ENCODE measurements around the gene CMTM5.
"Not testable (repeated sequence)": the region's sequence is repeated elsewhere in the genome, so short reads cannot be mapped to it uniquely, and the experiment has no call there.

CMTM5 gene

DNA sequence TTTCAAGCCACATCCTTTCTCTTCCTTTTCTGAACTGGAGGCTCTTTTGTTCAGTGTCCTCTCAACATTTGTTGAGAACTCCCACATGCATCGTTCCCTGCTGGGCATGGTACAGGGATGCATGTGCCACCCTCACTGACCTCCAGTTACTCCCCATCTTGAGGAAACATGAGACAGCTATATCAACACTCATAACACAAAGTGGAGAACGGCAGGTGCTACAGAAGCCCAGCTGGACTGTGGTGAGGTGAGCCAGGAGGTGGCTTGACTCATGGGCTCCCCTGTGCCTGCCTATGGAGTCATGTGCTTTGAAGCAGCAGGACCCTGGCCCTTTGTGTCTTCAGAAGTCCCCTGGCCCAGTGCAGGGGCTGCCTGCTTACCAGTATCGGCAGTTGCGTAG is 21.5 kb downstream of the CMTM5 start:
- TF ChIP-seq, protein P1, sequence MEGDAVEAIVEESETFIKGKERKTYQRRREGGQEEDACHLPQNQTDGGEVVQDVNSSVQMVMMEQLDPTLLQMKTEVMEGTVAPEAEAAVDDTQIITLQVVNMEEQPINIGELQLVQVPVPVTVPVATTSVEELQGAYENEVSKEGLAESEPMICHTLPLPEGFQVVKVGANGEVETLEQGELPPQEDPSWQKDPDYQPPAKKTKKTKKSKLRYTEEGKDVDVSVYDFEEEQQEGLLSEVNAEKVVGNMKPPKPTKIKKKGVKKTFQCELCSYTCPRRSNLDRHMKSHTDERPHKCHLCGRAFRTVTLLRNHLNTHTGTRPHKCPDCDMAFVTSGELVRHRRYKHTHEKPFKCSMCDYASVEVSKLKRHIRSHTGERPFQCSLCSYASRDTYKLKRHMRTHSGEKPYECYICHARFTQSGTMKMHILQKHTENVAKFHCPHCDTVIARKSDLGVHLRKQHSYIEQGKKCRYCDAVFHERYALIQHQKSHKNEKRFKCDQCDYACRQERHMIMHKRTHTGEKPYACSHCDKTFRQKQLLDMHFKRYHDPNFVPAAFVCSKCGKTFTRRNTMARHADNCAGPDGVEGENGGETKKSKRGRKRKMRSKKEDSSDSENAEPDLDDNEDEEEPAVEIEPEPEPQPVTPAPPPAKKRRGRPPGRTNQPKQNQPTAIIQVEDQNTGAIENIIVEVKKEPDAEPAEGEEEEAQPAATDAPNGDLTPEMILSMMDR (IDR thresholded peaks at IDR 0.05; ENCODE audit: low read length, missing control alignments), result no peak
- DNase-seq (ENCODE audit: low read depth), result no peak
- no peak overlapping the region for H3K4me3 ChIP-seq (replicated peaks; ENCODE audit: low read depth, low read length)

DNA sequence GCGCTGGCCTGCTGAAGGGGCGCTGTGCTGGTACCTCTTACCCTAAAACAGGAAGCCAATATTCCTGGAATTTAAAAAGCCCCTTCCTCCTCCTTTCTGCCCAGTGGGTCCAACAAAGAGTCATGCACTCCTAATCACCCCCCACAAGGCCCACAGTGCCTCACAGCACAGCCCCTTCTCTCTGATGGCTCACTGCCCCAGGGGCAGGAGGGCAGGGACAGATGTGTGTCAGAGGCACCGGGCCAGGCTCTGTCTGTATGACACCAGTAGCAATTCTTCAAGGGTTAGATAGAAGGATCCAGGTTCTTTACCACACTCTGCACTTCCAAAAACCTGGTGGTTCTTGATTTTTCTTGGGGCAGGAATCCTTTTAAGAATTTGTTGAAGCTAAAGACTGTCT is 22.3 kb downstream of the CMTM5 start:
- no peak for DNase-seq (ENCODE audit: low read depth)
- no peak overlapping the region for H3K4me3 ChIP-seq (replicated peaks; ENCODE audit: low read depth, low read length)
- TF ChIP-seq, protein P1 (IDR thresholded peaks at IDR 0.05; ENCODE audit: low read length, missing control alignments), result no peak

DNA sequence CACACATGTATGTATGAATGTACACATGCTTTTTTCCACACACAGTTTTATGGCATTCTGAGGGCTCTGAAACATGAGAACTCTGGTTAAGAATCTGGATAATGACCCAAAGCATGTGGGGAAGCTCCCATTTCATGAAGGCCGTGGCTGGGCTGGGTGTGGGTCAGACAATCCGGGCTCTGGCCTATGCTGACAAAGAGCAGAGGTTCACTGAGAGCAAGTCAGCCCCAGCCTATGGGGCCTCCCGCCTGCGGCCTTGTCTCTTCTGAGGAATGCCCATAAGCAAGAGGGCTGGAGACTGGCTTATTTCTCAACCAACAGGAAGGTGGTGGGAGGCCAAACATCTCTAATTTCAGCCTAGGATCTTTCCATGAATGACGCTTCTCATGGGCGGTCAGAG is 22.7 kb downstream of the CMTM5 start:
- no peak overlapping the region for H3K4me3 ChIP-seq (replicated peaks; ENCODE audit: low read depth, low read length)
- DNase-seq (ENCODE audit: low read depth), result no peak
- TF ChIP-seq, protein P1 (IDR thresholded peaks at IDR 0.05; ENCODE audit: low read length, missing control alignments), result no peak

DNA sequence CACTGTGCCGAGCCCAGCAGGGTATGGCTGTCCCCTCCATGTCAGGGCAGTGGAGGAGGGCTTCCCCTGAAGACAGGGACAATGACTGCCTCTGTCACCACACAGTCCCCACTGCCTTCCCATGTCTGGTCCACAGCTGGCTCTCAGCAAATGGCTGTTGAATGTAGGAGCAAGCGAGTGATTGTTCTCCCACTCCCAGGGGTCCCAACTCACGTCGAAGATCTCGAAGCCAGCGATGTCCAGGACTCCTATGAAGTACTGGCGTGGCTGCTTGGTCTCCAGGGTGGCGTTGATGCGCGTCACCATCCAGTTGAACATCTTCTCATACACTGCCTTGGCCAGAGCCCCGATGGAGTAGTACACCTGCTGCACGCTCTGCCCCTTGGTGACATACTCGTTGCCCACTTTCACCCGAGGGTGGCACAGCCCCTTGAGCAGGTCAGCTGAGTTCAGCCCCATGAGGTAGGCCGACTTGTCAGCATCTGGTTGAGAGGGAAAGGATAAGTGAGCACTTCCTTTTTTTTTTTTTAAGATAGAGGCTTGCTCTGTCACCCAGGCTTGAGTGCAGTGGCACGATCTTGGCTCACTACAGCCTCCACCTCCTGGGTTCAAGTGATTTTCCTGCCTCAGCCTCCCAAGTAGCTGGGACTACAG is 23.8 kb downstream of the CMTM5 start:
- H3K4me3 ChIP-seq (replicated peaks; ENCODE audit: low read depth, low read length); DNase-seq (ENCODE audit: low read depth): not testable (repeated sequence)

DNA sequence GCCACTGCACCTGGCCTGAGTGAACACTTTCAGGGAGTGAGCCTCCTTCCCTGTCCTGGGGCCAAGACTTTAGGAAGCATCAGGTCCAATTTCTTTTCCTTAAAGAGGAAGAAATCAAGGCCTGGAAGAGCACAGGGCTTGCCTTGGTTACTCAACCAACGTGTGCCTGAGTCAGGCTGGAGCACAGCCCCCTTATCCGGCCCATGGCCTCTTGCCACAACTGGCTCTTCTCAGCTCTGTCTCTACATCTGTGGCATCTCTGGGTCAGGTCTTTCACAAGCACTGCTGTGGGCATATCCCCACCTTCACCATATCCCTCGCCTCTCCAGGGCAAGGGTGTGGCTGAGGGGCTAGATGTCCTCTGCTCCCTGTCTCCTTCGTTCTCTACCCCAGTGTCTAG is 24.4 kb downstream of the CMTM5 start:
- DNase-seq (ENCODE audit: low read depth), result no peak
- TF ChIP-seq, protein P1 (IDR thresholded peaks at IDR 0.05; ENCODE audit: low read length, missing control alignments), result no peak

DNA sequence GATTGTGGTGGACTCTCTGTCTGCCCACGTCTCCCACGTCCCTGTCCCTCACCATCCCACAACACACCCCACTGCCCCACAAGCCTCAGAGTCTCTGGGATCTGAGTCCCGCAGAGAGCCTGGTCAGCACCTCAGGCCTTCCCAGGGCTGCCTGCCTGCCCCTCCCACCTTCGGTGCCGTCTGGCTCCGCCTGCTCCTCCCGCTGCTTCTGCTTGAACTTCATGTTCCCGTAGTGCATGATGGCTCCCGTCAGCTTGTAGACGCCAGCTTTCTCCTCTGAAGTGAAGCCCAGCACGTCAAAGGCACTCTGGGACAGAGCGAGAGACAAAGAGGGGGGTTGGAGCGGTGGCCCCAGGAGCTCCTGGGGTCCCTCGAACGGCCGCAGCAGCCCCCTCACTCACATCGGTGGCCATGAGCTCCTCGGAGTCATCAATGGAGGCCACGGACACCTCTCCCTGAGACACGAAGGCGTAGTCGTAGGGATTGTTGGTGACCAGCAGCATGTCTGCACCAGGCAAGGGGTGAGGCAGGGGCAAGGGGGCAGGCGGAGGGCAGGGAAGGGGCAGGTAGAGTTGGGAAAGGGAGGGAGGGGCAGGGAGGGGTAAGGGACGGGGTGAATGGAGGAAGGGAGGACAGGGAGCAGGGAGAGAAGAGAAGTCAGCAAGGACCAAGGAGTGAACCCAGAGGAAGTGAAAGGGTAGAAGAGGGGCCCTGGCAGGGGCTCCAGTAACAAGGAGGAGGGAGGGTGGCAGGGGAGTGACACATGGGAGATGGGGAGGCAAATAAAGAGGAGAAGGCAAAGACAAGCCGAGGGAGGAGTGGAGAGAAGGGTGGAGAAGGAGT is 25.7 kb downstream of the CMTM5 start:
- H3K4me3 ChIP-seq (replicated peaks; ENCODE audit: low read depth, low read length), result no peak overlapping the region
- DNase-seq (ENCODE audit: low read depth), result no peak
- TF ChIP-seq, protein P1 (IDR thresholded peaks at IDR 0.05; ENCODE audit: low read length, missing control alignments), result no peak

More for the DNA sequence above, 24.4 kb downstream of the CMTM5 start:
- H3K4me3 ChIP-seq (replicated peaks; ENCODE audit: low read depth, low read length), result no peak overlapping the region

DNA sequence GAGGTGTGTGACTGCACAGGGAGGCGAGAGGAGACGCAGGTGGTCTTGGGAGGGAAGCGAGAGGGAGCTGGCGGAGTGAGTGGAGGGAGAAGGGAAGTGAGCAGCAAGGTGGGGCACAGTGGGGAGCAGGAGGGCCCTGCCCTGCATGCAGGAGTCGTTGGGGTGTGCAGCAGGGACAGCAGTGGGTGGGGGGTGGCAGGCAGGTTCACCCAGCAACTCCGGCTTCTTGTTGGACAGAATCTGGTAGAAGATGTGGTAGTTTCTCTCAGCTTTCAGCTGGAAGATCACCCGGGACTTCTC is 26.2 kb downstream of the CMTM5 start:
- no peak for DNase-seq (ENCODE audit: low read depth)
- TF ChIP-seq, protein P1 (IDR thresholded peaks at IDR 0.05; ENCODE audit: low read length, missing control alignments), result no peak
- no peak overlapping the region for H3K4me3 ChIP-seq (replicated peaks; ENCODE audit: low read depth, low read length)
